Measurements from ENCODE around the gene ZNF429.

DNA sequence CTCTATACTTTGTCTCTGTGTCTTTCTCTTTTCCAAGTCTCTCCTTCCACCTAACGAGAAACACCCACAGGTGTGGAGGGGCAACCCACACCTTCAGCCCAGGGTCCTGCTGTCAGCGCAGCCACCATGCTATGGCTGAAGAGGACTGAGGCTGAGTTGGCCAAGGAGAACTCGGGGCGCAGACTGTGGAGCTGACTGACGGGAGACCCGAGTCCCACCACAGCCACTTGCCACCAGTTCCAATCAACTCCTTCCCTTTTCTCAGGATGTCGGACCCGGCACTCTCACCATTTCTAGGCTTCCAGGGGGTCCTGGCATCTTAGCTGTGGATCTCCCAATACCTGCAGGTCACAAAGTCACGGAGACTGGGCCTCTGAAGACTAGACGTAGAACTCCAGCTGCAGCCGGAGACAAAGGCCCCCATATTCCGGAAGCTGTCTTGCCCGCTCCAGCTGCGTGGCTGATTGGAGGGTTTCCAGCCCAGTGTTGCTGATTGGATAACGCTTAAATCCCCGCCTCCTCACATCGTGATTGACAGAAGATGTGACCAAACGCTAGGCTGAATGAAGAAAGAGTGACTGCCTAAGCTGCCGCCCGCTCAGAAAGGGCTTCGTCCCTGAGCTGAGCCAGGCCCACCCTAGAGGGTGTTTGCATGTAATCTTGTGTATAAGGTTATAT, 63.6 kb downstream of the ZNF429 start:
- TF ChIP-seq, protein P1, sequence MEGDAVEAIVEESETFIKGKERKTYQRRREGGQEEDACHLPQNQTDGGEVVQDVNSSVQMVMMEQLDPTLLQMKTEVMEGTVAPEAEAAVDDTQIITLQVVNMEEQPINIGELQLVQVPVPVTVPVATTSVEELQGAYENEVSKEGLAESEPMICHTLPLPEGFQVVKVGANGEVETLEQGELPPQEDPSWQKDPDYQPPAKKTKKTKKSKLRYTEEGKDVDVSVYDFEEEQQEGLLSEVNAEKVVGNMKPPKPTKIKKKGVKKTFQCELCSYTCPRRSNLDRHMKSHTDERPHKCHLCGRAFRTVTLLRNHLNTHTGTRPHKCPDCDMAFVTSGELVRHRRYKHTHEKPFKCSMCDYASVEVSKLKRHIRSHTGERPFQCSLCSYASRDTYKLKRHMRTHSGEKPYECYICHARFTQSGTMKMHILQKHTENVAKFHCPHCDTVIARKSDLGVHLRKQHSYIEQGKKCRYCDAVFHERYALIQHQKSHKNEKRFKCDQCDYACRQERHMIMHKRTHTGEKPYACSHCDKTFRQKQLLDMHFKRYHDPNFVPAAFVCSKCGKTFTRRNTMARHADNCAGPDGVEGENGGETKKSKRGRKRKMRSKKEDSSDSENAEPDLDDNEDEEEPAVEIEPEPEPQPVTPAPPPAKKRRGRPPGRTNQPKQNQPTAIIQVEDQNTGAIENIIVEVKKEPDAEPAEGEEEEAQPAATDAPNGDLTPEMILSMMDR (IDR thresholded peaks at IDR 0.05): no peak
- TF ChIP-seq, protein P2, sequence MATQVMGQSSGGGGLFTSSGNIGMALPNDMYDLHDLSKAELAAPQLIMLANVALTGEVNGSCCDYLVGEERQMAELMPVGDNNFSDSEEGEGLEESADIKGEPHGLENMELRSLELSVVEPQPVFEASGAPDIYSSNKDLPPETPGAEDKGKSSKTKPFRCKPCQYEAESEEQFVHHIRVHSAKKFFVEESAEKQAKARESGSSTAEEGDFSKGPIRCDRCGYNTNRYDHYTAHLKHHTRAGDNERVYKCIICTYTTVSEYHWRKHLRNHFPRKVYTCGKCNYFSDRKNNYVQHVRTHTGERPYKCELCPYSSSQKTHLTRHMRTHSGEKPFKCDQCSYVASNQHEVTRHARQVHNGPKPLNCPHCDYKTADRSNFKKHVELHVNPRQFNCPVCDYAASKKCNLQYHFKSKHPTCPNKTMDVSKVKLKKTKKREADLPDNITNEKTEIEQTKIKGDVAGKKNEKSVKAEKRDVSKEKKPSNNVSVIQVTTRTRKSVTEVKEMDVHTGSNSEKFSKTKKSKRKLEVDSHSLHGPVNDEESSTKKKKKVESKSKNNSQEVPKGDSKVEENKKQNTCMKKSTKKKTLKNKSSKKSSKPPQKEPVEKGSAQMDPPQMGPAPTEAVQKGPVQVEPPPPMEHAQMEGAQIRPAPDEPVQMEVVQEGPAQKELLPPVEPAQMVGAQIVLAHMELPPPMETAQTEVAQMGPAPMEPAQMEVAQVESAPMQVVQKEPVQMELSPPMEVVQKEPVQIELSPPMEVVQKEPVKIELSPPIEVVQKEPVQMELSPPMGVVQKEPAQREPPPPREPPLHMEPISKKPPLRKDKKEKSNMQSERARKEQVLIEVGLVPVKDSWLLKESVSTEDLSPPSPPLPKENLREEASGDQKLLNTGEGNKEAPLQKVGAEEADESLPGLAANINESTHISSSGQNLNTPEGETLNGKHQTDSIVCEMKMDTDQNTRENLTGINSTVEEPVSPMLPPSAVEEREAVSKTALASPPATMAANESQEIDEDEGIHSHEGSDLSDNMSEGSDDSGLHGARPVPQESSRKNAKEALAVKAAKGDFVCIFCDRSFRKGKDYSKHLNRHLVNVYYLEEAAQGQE (IDR thresholded peaks at IDR 0.05; ENCODE audit: insufficient read depth in 1 of 2, low read depth in 2 of 2, low read length in 1 of 2): no peak
- TF ChIP-seq SIN3A (IDR thresholded peaks at IDR 0.05; ENCODE audit: borderline replicate concordance, insufficient read depth, low read depth, low read length) (no peak), POLR2AphosphoS5 (IDR thresholded peaks at IDR 0.05; ENCODE audit: low read depth, low read length) (no peak)

Data from Panc1 (cell line).